HG03103 (cell line): ENCODE results near the gene DRD3.

Source experiments
- ATAC-seq: cut with Tn5 transposase; IDR thresholded peaks from one replicate; pipeline ENCODE4 v1.9.1; 2021; ENCODE audit warnings: low read depth; ENCODE audit not compliant: unreplicated experiment

Gene DRD3

DNA sequence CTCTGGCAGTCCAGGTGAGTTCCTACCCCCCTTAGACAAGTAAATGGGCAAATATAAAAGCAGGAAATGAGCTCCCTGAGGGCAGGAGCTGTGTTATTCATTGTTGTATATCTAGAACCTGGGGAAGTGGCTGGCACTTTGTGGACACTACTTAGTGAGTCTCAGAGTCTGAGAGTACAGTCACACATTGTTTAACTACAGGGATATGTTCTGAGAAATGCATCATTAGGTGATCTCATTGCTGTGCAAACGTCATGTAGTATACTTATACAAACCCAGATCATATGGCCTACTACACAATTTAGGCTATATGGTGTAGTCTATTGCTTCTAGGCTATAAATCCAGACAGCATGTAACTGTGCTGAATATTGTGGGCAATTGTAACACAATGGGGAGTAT lies 52.4 kb downstream of the DRD3 start:
- ATAC-seq = no peak

DNA sequence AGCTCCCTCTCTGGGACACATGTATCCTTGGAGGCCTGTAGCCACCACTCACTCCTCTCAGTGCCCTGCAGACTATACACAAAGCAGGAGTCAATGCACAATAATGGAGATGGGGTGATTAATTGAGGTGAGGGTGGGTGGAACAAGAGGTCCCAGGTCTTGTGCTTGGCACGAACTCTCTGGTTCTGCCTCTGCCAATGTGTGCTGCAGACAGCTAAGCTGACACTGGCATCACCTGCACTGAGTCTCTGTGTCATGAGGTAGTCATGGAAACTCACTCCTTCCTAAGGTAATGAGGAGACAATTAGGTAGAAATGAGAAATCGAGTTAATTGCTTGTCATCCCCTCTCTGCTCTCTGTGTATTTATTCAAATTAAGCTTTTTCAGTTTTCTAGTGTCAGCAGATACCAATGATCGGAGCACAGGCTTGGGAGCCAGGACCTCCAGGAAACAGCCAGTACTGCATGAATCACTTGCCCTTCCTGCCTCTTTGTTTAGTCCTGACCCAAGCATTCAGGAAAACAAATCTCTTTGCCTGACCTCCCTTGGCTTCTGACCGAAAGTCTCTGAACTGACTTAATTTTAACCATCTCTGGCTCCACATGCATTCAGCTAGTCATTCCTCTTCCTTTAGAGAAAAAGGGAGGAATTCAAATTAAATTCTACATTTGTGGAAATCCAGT lies 56.7 kb downstream of the DRD3 start:
- ATAC-seq = no peak

DNA sequence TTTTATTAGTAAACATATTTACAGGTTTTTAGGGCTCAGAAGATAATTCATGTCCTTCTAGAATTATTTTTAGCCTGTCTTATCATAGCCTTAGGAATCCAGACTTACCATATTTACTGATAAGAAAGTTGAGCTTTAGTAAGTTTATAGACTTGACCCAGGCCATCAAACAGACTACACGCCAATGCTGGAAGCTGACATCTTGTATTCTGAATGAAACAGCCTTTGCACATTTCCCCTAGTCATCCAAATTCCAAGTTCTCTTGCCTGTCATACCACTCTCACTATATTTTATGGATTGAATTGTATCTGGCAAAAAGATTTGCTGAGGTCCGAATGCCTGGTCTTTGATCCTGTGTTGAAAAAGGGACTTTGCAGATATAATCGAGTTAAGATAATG lies 58.6 kb downstream of the DRD3 start:
- ATAC-seq = no peak

- no peak for ATAC-seq
These were observed 59.1 kb downstream of the DRD3 start for GRCh38 chr3:114119776-114120175.

- ATAC-seq = no peak
These were observed 63.7 kb downstream of the DRD3 start for GRCh38 chr3:114115143-114115542.

DNA sequence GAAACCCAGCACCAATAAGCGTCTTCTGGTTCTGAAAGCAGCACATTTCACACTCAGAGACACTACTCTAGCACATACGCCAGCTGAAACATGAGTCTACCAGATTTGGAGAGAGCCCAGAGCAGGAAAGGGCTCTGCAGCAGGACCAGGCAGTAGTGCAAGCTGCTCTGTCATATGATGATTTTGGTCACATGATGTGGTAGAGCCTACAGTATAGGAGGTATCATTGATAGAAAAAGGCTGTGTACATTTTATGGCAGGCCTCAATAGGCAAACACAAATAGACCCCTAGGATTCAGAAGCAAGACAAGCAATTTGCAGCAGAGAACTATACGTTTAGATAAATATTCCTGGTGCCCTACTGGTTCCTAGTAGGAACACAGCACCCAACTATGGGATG lies 64.1 kb downstream of the DRD3 start:
- no peak for ATAC-seq

- ATAC-seq = no peak
These were observed 66.2 kb downstream of the DRD3 start for GRCh38 chr3:114112696-114113095.

GRCh38 chr3:114111060-114111770 lies 67.6 kb downstream of the DRD3 start:
- no peak for ATAC-seq

DNA sequence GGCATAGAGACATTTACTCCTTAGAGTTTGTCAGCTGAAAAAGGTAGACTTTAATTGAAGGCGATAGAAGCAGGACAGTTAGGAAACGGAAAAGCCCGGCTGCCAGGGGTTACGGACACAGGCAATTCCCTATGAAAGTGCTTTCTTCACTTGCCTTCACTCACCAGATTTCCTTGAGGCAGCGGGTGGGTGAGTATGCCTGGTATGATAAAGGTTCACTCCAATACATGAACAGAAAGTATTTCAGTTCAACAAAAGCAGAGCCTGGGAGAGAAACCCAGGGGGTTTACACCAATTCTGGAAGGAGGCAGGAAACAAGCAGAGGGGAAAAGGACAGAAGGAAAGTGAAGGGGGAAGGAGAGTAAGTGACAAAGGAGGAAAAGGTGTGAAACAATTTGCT lies 68.4 kb downstream of the DRD3 start:
- ATAC-seq = no peak

GRCh38 chr3:114108137-114108536 lies 70.7 kb downstream of the DRD3 start:
- no peak for ATAC-seq

DNA sequence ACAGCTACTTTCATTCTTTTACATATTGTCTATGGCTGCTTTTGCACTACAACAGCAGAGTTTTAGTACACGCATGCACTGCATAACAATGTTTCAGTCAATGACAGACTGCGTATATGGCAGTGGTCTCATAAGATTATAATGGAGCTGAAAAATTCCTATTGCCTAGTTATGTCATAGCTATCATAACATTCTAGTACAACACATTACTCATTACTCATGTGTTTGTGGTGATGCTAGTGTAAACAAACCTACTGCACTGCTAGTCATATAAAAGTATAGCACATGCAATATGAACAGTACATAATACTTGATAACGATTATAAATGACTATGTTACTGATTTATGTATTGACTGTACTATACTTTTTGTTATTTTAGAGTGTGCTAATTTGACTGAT lies 74.4 kb downstream of the DRD3 start:
- no peak for ATAC-seq

DNA sequence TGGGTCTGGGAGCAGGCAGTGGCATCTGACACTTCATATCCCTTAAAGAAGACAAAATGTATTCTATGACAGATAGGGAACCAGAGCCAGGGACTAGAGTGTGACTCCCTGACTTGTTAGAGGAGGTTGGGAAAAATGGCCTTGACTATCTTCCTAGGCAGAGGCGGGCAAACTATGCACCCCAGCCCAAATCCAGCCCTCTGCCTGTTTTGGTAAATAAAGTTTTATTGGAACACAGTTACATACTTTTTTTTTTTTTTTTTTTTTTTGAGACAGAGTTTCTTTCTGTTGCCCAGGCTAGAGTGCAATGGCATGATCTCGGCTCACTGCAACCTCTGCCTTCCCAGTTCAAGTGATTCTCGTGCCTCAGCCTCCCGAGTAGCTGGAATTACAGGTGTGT lies 75.0 kb downstream of the DRD3 start:
- ATAC-seq = no peak

DNA sequence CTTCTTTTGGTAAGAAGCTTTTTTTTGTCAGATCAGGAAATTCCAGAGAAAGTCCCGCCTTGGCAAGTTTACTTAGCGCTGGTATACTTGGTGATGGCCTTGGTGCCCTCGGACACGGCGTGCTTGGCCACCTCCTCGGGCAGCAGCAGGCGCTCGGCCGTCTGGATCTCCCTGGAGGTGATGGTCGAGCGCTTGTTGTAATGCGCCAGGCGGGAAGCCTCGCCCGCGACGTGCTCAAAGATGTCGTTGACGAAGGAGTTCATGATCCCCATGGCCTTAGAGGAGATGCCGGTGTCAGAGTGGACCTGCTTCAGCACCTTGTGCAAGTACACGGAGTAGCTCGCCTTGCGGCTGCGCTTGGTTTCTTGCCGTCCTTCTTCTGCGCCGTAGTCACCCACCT lies 75.7 kb downstream of the DRD3 start:
- ATAC-seq = no peak

DNA sequence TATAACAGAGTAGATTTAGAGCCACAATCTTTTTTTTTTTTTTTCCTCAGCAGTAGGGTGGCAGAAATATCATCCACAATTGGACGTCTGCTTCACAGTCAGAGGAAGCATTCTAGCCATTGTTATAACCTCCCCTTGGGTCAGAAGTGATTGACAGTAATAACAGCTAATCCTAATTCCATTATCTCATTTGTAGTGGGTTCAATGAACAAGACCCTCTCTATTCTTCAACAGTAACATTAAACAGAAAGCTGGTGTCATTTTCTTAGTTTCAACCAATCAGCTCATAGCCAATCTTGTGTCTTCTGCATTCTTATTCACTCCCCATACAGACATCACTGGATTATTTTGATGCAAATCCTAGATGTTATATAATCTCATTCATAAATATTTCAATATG lies 77.8 kb downstream of the DRD3 start:
- ATAC-seq = no peak

GRCh38 chr3:114095796-114096195 lies 83.1 kb downstream of the DRD3 start:
- no peak for ATAC-seq

DNA sequence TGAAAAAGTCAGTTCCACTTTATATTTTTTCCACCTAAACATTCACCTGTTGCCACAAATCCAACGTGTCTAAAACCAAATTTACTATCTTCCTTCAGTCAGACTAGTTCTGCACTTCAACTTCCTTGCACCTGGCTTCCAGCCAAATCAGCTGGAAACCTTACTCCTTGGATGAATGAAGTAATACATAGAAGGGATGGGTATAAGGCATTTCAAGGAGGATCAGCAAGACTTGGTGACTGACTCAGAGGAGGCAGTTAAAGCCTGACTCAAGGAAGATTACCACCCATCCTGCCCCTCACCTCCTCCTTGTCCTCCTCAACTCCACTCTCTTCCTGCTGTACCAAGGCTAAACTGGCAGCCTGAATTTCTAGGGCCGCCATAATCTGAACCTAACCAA lies 85.3 kb downstream of the DRD3 start:
- ATAC-seq = no peak

GRCh38 chr3:114093016-114093380 lies 85.9 kb downstream of the DRD3 start:
- ATAC-seq = no peak

DNA sequence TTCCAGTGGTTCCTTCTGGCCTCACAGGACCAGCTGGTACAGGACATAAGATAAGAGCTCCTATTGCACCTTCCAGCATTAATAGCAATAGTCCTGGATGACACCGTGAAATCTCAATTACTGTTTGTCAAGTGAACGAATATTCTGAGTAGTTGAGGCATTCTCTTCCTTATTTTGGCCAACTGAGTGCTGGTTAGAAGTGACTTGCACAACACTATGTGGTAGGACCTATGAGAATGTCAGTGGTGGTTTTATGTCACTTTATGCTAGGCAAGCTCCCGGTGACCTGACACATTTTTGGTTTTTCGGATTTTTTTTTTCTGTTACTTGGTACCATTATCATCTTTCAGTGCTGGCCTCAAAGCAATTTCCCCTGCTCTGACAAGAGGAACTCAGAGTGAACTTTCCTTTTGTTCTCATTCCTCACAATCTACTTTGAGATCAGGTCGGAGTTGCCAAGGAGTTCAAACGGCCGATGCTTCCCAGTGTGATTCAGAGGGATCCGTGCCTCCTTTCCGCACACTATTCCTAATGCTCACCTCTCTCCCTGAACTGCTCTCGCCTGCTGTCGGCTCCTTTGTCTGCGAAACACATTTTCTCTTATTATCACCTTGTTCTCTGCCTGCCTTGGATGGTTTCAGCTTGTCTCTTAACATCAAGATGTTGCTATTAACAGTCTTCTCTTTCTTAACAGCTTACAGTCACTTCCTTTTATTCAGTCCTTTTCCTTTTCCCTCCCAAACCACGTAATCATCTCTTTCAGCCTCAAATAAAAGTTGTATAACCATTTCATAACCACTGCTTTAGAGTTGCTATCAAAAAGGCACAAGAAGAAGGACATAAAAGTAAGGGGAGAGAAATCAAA lies 86.5 kb downstream of the DRD3 start:
- ATAC-seq = no peak

DNA sequence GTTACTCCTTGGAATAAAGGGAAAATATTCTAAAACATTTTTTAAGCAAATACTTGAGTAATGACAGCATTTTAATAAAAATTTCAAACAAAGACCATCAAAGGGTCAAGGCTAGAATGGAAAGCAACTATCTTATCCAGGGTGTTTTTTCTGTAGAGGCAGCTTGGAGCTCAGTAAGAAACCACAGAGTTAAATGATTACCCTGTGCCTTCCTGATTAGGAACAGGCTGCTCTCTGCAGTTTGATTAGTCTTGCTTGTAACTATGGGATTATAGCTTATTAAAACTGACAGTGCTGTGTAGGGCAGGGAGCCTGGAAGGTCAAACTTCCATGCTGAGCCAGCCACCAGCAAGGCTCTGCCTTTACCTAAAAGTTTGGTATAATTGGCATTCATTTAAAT lies 89.2 kb downstream of the DRD3 start:
- ATAC-seq = no peak

- no peak for ATAC-seq
These were observed 92.5 kb downstream of the DRD3 start for GRCh38 chr3:114086356-114086755.

DNA sequence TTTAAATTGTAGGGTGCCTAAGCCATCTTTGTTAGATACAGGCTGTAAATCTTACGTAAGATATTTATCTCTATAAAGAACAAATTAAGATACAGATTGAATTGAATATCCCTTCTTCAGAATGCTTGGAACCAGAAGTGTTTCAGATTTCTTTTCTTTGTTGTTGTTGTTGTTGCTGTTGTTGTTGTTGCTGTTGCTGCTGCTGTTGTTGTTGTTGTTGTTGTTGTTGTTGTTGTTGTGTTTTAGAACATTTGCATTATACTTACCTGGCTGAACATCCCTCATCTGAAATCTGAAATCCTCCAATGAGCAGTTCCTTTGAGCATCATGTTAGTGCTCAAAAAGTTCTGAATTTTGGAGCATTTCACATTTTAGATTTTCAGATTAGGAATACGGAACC lies 95.7 kb downstream of the DRD3 start:
- ATAC-seq = no peak

DNA sequence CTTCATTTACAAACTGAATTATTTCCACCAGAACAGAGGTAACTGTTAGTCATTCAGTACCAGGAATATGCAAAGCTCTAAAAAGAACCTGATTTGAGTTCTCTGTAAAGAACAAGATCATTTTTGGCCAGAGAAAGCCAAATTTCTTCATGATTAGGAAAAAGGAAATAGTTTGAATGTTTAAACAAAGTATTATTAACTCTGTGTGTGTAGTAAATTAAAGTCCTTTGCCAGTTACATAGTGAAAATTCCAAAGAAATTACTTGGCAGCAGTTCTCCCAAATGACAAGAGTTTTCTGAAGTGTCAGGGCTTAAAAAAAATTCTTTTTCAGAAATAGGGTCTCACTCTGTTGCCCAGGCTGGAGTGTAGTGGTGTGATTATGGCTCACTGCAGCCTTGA lies 97.8 kb downstream of the DRD3 start:
- ATAC-seq = no peak
